Testis (tissue), 2 donors: ENCODE data around the gene AK1.
"Not testable (repeated sequence)": the region's sequence is repeated elsewhere in the genome, so short reads cannot be mapped to it uniquely, and the experiment has no call there.

Source experiments
- CTCF ChIP-seq, 3 experiments: fragments of 450-650 bp in 2 of 3; fragments of 200-600 bp in 1 of 3; sonication (generic) in 1 of 3; IDR thresholded peaks; one replicate each; pipeline ENCODE4 v1.5.1; 2016 to 2019; ENCODE audit warnings: antibody characterized with exemption in 3 of 3, mild to moderate bottlenecking in 2 of 3, moderate library complexity in 1 of 3
- POLR2A ChIP-seq: fragments of 450-650 bp; IDR thresholded peaks from one replicate; pipeline ENCODE4 v1.6.1; 2017; ENCODE audit warnings: antibody characterized with exemption, mild to moderate bottlenecking, moderate library complexity

DNA sequence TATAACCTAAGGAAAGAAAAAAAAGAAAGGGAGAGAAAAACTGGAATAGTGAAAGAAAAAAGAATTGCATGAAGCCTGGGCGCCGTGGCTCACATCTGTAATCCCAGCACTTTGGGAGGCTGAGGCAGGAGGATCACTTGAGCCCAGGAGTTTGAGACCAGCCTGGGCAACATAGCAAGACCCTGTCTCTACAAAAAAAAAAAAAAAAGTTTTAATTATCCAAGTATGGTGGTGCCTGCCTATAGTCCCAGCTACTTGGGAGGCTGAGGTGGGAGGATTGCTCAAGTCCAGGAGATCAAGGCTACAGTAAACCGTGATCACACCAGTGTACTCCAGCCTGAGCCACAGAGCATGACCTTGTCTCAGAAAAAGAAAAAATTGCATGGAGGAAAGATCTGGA, 4.2 kb upstream of the AK1 start:
- TF ChIP-seq CTCF (IDR thresholded peaks at IDR 0.05); POLR2A: not testable (repeated sequence)
